HG03060 (cell line): ENCODE data around the gene PIK3R3.

Experiments
- ATAC-seq: cut with Tn5 transposase; IDR thresholded peaks from one replicate; pipeline ENCODE4 v1.9.1; 2021; ENCODE audit warnings: low read depth, moderate number of reproducible peaks; ENCODE audit not compliant: unreplicated experiment

PIK3R3 gene

DNA sequence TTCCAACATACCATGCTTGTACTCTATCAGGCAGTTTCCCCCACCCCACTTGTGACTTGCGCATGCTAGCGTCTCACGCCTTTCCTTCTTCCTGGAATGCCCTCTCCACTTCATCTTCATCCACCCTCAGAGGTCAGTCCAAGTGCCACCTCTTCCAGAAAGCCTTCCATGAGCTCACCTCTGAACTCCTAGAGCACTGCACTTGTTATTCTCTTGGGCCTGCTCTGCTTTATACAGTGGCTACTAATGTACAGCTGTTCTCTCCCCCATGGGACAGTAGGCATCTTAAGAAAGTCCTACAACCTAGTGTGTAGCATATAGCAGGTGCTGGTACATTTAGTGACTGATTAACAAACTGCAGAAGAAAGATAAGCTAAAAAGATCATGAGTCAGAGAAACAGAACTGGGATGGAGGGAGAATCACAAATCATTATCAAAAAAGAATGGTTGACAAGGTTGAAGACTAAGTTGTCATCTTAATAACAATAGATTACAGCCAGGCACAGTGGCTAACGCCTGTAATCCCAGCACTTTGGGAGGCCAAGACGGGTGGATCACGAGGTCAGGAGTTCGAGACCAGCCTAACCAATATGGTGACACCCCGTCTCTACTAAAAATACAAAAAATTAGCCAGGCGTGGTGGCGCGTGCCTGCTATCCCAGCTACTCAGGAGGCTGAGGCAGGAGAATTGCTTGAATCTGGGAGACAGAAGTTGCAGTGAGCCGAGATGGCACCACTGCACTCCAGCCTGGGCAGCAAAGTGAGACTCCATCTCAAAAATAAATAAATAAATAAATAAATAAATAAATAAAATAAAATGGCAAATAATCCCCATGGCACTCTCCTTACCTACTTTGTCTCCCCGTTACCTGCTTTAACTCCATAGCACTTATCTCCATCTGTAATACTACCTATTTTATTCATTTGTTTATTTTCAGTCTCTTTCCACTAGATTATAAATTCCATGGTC lies 26.2 kb upstream of the PIK3R3 start:
- peak; percentile 62 for ATAC-seq

DNA sequence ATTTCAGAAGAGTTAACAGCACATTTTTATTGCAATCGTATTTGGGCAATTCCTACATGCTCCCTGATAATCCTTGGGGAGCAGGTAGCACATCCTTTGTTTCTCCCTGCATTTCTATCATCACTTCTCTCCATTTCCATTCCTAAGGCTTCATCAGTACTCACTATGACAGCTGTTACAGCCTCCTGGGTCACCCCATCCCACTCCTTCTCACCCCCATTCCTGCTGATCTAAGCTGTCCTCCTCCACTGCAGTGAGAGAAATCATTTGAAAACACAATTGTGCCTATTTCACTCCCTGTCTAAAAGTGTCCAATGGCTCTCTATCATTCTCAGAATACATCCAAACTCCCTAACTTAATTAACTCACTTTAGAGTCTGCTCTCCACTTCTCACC lies 25.5 kb upstream of the PIK3R3 start:
- ATAC-seq, result no peak

DNA sequence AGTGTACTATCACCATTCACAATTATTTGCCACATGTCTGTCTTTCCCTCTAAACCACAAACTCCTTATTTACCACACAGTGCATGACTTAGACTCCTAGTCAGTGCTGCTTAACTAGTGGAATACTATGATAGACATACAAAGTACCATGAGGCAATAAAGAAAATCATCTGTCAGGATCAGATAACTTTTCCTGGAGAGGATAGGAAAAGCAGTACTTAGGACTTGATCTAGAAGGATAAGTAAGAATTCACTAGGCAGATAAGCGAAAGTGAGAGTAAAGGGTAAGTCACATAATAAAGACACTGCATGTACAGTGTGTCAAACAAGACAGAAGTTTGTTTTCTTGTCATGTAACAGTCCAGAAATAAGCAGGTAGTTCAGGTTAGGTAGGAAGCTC lies 21.3 kb upstream of the PIK3R3 start:
- no peak for ATAC-seq

DNA sequence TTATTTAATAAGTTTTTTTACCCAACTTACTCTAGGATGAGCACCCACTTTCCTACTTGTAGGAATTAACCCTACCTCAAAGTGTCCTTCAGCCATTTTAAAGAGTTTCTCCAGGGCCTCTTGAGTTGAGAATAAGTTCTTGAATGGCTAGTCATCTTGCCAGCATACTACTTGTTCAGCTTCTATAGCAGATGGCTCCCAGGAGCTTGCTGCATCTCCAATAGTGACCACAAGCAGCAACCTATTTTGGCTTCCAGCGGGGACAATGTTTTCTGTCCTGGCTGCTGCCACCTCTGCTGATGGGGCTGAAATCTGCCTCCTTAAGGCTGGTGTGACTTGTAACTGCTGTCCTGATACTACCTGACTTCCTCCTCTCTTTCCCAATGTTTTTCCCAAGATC lies 20.8 kb upstream of the PIK3R3 start:
- ATAC-seq, result no peak

DNA sequence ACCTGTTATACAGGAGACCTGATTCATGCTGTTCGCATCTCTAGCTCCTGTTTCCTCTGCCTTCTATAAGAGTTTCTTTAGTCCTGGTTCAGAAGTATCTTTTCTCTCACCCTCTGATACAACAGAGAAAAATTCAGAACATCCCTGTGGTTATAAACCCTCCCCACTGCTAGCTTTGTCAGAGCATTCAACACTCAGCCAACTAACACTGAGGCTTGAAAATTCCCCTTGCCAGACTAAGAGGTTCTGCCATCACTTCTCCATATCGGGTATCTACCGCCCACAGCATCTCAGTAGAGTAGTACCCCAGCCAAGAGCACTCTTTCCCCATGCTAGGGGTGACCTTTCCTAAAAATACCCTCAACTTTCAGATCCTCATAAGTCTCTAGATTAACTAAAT lies 19.6 kb upstream of the PIK3R3 start:
- no peak for ATAC-seq

DNA sequence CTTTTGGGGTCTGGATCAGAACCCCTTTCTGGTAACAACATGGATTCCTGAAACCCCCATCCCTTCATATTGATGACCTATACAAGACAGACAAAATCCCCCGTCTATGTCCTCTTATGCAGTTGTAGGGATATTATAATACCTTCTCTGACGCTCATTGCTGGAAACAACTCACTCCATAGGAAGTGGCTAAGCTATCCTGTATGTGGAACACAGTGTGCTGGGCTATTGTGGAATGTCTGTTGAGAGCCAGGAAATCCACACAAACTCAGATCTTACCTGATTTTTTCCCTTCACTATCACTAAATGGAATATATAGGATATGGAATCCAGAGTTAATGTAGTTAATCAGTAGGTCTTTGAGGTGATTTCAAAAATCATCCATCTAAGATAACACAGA lies 17.7 kb upstream of the PIK3R3 start:
- no peak for ATAC-seq

DNA sequence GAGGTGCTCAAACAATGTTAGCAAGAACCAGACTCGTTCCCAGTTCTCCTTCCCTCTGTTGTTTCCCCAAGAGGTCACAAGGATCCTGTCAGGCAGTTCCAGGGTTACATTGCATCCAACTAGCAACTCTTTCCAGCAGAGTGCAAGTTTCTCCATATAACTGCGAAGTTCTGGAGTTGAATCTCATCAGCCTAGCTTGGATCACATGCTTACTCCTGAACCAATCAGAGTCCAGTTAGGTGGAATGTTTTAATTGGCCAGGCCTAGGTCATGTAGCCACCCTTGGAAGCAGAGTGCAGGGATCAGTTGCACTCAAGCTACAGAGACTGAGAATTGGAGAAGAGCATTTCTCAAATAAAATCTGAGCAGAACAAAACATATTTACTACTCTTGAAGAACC lies 15.9 kb upstream of the PIK3R3 start:
- ATAC-seq, result no peak

DNA sequence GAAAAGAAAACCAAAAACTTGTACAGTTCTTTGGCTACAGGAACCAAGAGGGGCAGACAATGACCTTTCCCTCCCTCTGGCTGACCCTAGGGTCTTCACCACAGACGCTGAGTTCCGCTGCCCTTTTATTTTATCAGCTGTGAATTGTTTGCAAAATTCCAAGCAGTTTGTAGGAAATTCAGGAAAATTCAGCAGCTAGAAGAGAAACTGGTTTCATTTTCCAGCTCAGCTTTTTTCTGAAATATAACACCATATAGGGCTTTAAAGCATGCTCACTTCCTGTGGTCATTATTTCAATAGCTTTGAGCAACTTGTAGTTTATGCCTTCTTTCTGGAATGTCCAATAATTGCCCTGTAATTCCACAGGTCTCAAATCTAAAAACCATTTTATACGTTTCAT lies 5.5 kb upstream of the PIK3R3 start:
- no peak for ATAC-seq

DNA sequence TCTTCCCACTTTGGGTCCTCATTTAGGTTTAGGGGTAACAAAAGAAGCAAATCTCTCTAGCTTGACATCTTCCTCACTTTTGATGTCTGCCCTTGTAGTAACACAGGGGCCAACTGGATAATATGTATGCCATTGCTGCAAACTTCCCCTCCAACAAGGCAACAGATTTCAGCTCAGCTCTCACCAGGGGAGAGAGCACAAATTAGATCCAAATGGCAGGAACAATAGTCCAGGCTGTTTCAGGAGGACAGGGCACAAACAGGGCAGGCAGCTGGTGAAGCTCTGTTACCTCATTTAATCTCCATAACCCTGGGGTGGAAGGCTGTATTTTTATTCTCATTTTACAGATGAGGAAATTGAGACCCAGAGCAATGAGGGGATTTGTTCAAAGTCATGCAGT lies 4.3 kb upstream of the PIK3R3 start:
- no peak for ATAC-seq

DNA sequence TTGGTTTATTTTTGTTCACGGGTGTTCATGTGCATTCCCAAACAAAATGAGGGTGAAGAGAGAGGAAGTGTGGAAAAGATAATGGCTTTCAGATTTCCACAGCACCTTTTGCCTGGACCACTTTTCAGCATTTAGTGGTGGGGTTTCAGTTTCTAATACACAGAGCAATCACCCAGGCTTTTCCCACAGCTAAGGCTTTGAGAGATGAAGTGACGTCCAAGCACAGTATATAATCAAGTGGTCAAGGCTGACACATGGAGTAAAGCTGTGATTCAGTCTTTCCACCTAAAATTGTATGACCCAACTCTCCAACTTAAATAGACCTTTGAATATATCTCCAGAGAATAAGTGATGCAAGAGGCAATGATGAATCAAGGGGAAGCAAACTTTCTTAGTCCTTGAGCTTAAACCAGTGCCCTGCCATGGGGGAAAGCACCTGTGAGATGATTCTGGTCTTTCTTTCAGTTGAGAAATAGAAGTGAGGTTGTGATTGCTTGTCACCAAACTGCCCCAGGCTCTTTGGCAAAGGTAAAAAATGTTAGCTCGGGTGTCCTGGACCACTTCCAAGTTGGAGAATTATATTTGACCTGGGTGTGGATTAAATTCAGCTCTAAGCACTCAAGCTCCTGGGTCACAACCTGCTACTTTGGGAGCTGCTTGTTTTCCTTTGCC lies 2.4 kb upstream of the PIK3R3 start:
- no peak for ATAC-seq

DNA sequence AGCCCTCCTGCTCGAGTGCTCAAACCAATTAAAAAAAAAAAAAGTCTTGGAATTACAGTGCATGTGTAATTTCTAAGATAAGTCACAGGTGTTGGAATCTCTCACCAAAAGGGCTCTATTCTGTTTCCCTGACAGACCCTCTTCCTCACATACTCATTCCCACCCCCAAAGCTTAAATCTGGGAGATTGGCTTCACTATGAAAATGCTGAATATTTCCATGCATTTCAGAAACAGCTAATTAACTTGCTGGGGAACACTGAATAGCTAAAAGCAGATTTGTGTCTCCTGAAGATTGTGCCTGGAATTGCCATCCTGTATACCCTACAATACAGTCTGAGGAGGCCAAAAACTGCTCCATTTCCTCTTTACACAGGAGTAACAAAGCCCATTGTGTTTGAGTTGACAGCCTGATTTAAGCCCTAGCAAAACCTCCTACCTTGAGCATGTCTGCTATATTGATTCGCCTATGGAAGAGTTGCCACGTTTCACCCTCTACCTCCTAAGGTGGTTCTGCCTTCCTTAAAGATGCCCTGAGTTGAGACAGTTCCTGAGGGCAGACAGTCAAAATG lies 1.4 kb upstream of the PIK3R3 start:
- ATAC-seq, result no peak

DNA sequence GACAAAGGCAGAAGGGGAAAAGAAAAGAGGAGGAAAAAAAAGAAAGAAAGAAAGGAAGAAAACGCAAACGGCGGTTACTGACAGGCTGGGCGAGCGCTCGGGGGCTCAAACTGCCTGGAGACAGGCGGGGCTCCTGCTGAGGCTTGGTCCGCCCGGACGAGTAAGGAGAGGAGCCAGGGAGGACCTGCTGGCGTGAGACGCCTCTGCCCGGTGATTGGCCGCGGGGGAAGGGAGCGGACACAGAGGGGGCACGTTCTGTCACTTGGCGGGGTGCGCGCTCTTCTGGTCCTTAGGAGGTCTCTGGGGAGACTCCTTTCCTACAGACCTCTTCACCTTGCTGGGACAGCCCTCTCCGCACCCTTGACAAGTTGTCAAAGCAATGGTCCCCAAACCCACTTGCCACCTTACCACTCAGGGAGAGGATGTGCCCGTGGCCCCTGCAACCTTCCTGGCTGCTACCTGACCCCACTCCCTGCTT lies 791 bp upstream of the PIK3R3 start:
- ATAC-seq, result peak; percentile 24

DNA sequence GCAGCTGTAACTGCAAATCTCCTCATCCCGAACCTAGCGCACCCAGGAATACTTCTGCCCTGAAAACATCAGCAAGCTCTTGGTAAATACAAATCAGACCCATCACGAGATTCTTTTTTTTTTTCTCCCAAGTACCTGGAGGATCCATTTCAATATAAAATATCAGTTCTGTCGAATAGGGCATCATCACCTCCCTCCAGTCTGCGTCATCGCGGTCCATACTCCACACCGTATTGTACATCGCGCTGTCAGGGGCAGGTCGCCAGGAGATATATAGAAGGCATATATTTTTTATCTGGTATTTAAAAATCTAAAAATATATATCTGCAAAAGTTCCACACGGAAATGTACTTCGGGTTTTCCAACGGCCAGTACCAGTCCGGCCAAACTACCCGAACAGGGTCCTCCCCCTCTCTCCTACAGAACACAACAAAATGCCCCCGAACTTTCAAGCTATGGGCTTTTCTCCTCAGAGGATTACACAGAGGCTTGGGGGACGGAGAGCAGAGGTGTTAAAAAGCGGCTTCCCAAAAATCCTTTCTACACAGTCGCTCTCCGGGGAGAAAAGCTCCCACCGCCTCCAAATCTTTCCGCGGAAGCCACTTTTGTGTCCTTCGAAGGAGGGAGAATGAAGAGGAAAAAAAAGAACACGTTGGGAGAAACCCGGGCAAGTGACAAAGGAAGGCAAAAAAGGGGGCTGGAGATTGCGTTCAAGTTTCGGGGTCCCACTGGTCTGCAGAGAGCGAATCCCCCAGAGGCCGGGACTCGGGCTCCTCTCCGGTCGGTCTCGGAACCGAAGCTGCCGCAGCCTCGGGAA lies 509 bp downstream of the PIK3R3 start:
- ATAC-seq, result no peak

DNA sequence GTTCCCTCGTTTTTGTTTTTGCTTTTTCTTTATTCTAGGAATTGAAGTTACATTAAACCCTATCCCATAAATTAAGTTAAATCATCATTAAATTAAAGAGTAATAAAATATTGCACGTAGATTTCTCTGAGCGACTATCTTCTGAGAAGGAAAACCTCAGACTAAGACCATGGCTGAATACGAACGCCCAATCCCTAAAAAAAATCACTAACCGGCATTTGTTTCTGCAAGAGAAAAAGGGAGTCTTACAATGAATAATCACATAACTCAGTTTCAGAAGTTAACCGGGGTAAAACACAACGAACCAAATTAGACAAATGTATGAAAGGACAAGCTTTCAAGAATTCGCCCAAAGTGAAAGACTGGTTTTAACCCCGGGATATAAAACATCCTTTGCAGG lies 1.3 kb downstream of the PIK3R3 start:
- no peak for ATAC-seq

DNA sequence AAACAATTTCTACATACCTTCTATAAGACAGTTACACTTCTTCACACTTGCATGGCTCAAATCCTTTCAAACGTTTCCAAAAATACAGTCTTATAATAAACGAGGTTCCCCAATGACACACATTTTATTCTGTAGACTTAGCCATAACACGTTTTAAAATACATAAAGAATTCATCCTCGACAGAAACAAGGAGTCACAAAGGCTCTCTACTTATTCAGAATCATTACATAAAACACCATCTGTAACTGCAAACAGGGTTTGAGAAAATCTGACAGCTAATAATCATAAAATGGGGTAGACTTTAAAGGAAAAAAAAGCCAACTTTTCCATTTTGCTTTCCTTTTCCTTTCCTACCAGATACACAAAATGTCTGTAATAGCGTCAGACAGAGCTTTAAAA lies 1.8 kb downstream of the PIK3R3 start:
- no peak for ATAC-seq

DNA sequence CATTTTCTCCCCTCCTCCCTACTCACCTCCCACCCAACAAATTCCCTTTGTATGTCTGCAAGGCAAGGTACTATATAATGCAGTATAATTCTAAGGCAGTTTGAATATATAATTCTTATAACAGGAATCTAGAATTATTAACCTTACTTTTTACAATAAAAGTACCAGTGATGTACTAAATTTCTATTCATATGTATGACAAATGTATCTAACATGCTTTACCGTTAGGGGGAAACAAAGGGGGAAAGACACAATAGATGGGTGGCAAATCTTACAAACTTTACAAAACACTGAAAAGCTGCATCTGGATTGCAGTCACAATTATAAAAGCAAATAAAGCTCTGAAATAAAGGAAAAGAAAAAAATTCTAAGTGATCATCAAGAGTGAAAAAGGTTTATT lies 2.3 kb downstream of the PIK3R3 start:
- ATAC-seq, result no peak

DNA sequence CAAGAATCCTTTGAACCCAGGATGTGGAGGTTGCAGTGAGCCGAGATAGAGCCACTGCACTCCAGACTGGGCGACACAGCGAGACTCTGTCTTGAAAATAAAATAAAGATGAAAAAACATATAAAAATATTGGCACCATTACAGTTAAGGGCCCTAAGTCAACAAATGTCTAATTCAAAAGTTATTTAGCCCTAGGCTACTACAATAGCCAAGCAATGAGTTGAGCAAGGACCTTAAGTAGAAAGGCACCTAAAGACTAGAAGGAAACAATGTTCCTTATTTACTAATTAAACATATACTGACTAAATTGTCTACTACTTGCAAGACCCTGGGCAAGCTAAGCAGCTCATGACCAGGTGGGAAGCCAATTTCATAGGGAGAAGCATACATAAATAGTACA lies 4.1 kb downstream of the PIK3R3 start:
- ATAC-seq, result no peak

DNA sequence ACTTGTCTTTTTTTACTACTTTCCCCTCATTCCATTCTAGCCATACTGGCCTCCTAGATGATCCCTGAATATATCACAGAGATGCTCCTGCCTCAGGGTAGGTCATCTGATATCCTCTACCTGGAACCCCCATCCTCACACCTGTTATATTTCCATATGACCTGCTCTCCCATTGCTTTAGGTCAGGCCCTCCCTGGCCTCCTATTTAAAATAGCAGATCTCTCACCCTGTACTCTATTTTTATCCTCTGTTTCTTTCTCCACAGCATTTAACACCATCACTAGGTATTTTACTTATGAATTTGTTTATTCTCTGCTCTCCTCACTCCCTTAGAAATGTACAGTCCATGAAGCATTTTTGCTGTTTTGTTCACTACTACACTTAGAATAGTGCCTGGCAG lies 13.6 kb downstream of the PIK3R3 start:
- ATAC-seq, result no peak

DNA sequence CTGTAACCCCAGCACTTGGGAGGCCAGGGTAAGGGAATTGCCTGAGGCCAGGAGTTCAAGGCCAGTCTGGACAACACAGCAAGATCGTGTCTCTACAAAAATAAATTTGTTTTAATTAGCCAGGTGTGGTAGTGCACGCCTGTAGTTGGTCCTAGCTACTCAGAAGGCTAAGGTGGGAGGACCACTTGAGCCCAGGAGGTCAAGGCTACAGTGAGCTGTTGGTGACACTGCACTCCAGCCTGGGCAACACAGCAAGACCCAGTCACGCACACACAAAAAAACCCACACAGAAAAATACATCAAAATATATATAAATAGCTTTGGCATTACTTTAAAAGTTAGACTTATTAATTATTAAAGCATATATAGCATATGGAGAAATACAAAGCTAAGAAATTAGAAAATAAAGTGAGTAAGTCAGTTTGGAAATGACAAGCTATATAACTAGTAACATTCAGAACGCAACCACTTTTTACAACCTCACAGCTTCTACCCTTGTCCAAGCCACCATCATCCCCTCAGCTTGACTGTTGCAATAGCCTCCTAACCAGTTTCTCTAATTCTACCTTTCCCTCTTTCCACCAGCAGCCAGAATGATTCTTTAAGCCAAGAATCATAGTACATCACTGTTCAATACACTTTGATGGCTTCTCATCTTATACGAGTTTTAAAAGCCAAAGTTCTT lies 14.5 kb downstream of the PIK3R3 start:
- ATAC-seq, result no peak

DNA sequence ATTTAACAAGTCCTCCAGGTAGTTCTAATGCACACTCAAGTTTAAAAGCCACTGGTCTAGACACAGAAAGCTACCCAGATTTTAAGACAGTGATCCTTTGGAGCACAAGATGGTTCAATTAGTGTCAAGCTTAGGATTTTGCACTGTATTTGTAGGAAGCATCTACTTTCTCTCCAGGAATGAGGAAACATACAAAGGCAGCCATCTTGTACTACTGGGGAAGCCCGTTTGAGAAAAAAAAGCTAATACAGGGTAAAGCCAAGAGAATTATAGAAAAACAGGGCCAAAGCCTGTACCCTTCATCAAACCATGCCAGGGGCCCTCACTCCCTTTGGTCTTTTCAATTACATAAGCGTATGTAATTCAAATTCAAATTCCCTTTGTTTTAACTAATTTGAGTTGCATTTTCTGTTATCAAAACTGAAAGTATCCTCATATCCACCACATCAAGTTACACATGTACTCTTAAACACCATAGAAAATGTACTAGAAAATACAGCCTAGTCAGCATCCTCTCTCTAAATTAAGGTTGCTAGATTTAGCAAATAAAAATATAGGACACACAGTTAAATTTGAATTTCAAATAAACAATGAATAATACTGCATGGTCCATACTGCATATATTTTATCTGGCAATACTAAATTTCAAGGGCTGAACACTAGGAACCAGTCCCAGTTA lies 17.4 kb downstream of the PIK3R3 start:
- no peak for ATAC-seq
